Stimulated activated CD4-positive, alpha-beta T cell treated with anti-CD3 and anti-CD28 coated beads, Interleukin-15, amount 100 ng/mL, for 24 hours (primary cell): ENCODE measurements around the gene CRHBP.
"Not testable (repeated sequence)": the region's sequence is repeated elsewhere in the genome, so short reads cannot be mapped to it uniquely, and the experiment has no call there.

Experiments used
- DNase-seq: peaks from one replicate; pipeline ENCODE4 v3.0.0-alpha.2; 2020

CRHBP gene

GRCh38 chr5:76952795-76953536 is at the start of gene CRHBP:
Gene CRHBP (plus strand): TSS chr5:76953045. CDS start chr5:76953135, 90 bp downstream.
- no peak for DNase-seq

GRCh38 chr5:76908166-76908565 is 44.7 kb upstream of the CRHBP start:
- DNase-seq = no peak

GRCh38 chr5:76910344-76910933 is 42.4 kb upstream of the CRHBP start:
- not testable (repeated sequence) for DNase-seq

GRCh38 chr5:76914671-76915070 is 38.2 kb upstream of the CRHBP start:
- not testable (repeated sequence) for DNase-seq

GRCh38 chr5:76918539-76918938 is 34.3 kb upstream of the CRHBP start:
- DNase-seq = no peak

GRCh38 chr5:76920491-76920890 is 32.4 kb upstream of the CRHBP start:
- no peak for DNase-seq

GRCh38 chr5:76926329-76927105 is 26.3 kb upstream of the CRHBP start:
- no peak for DNase-seq

GRCh38 chr5:76927961-76928360 is 24.9 kb upstream of the CRHBP start:
- DNase-seq = no peak

- DNase-seq = no peak
Measured at GRCh38 chr5:76930083-76930482, 22.8 kb upstream of the CRHBP start.

- DNase-seq = no peak
Measured at GRCh38 chr5:76938177-76938576, 14.7 kb upstream of the CRHBP start.

GRCh38 chr5:76941000-76941399 is 11.8 kb upstream of the CRHBP start:
- no peak for DNase-seq

GRCh38 chr5:76941442-76941841 is 11.4 kb upstream of the CRHBP start:
- no peak for DNase-seq

- no peak for DNase-seq
Measured at GRCh38 chr5:76942581-76942980, 10.3 kb upstream of the CRHBP start.

- no peak for DNase-seq
Measured at GRCh38 chr5:76943006-76943405, 9.8 kb upstream of the CRHBP start.

- DNase-seq = no peak
Measured at GRCh38 chr5:76944638-76945037, 8.2 kb upstream of the CRHBP start.

- DNase-seq = not testable (repeated sequence)
Measured at GRCh38 chr5:76945238-76945637, 7.6 kb upstream of the CRHBP start.

GRCh38 chr5:76946090-76946489 is 6.8 kb upstream of the CRHBP start:
- no peak for DNase-seq

- no peak for DNase-seq
Measured at GRCh38 chr5:76947082-76947503, 5.8 kb upstream of the CRHBP start.

GRCh38 chr5:76953551-76954382 is 922 bp downstream of the CRHBP start:
- peak; percentile 11 for DNase-seq

- peak; percentile 5 for DNase-seq
Measured at GRCh38 chr5:76954383-76954763, 1.5 kb downstream of the CRHBP start.

GRCh38 chr5:76956033-76956432 is 3.2 kb downstream of the CRHBP start:
- DNase-seq = no peak

GRCh38 chr5:76958991-76959767 is 6.3 kb downstream of the CRHBP start:
- no peak for DNase-seq
